Brain microvascular endothelial cell (primary cell): ENCODE results near the gene RGS5.

Source experiments
- DNase-seq: peaks from one replicate; pipeline ENCODE4 v3.0.0-alpha.2; 2020
- H3K27ac ChIP-seq: fragments of 250-450 bp; sonication (Bioruptor Pico); 2 replicates; pipeline ENCODE4 v1.5.1; 2020; ENCODE audit warnings: mild to moderate bottlenecking, moderate library complexity
- H3K27me3 ChIP-seq: fragments of 250-450 bp; sonication (Bioruptor Pico); replicated peaks from 2 replicates; pipeline ENCODE4 v1.5.1; 2020; ENCODE audit warnings: mild to moderate bottlenecking
- H3K36me3 ChIP-seq: fragments of 250-450 bp; sonication (Bioruptor Pico); replicated peaks from 2 replicates; pipeline ENCODE4 v1.5.1; 2020; ENCODE audit warnings: mild to moderate bottlenecking
- H3K4me3 ChIP-seq: 2 replicates; pipeline ENCODE4 v1.5.1; 2011; ENCODE audit warnings: low read depth, mild to moderate bottlenecking, control low read depth, low read length, moderate library complexity
- in situ Hi-C: cut with HindIII; loops from 2 replicates; pipeline ENCODE4 v1.10.0; 2017; ENCODE audit warnings: low sequenced_read_pairs, low pct_ligation_motif_present
- TF ChIP-seq, protein P1 (sequence below): IDR thresholded peaks from 2 replicates; pipeline ENCODE4 v1.5.1; 2011; ENCODE audit warnings: low read depth, mild to moderate bottlenecking, moderate library complexity, low read length, control low read depth, inconsistent platforms; ENCODE audit errors: missing control alignments

Gene RGS5

DNA sequence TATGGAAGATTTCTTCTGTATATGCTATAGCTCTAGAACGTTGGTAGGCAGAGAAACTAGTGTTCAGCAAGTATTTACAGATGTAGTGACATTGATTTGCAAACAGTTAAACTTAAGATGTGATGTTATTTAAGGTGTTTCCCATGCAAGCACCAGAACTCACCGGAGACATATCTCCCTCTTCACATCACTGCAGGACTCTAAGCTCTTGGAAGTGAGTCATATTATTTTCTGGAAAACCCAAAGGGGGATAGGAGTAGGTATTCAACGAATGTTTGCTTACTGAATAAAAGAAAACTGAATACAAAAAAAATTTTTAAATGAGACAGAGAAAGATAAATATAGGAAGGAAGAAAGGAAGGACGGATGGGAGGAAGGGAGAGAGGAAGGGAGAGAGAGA is 108.5 kb downstream of the RGS5 start:
- DNase-seq = no peak
- no peaks in the 10 kb centered on the region for H3K27me3 ChIP-seq
- H3K4me3 ChIP-seq = no peak overlapping the region
- in situ Hi-C loops = no loop called here
- no peaks in the 10 kb centered on the region for H3K36me3 ChIP-seq
- TF ChIP-seq, protein P1, sequence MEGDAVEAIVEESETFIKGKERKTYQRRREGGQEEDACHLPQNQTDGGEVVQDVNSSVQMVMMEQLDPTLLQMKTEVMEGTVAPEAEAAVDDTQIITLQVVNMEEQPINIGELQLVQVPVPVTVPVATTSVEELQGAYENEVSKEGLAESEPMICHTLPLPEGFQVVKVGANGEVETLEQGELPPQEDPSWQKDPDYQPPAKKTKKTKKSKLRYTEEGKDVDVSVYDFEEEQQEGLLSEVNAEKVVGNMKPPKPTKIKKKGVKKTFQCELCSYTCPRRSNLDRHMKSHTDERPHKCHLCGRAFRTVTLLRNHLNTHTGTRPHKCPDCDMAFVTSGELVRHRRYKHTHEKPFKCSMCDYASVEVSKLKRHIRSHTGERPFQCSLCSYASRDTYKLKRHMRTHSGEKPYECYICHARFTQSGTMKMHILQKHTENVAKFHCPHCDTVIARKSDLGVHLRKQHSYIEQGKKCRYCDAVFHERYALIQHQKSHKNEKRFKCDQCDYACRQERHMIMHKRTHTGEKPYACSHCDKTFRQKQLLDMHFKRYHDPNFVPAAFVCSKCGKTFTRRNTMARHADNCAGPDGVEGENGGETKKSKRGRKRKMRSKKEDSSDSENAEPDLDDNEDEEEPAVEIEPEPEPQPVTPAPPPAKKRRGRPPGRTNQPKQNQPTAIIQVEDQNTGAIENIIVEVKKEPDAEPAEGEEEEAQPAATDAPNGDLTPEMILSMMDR = no peak
- no peak overlapping the region for H3K27ac ChIP-seq

- H3K4me3 ChIP-seq = no peak overlapping the region
- DNase-seq = no peak
- H3K27ac ChIP-seq = no peak overlapping the region
- H3K27me3 ChIP-seq = no peaks in the 10 kb centered on the region
- in situ Hi-C loops = no loop called here
- no peaks in the 10 kb centered on the region for H3K36me3 ChIP-seq
- TF ChIP-seq, protein P1 = no peak
These were observed 109.1 kb downstream of the RGS5 start for GRCh38 chr1:163093579-163093978.

GRCh38 chr1:163093169-163093568 is 109.5 kb downstream of the RGS5 start:
- in situ Hi-C loops = no loop called here
- no peak for DNase-seq
- no peaks in the 10 kb centered on the region for H3K27me3 ChIP-seq
- H3K27ac ChIP-seq = no peak overlapping the region
- no peak overlapping the region for H3K4me3 ChIP-seq
- H3K36me3 ChIP-seq = no peaks in the 10 kb centered on the region
- TF ChIP-seq, protein P1 = no peak
